Small intestine (tissue), 7 donors: Measurements from ENCODE around the gene FOXJ3. TPM values are rescaled to one million over a fixed set of nuclear protein-coding genes. Genes with fewer than 3 reads are reported as not detected.

Experiments used
- DNase-seq, 2 donors: peaks; one replicate each; pipeline versions ENCODE4 v3.0.0 to v3.0.0-alpha.2; 2013
- FAIRE-seq: peaks from 2 replicates; lab custom pipeline; 2012; peaks lifted over from hg19 to GRCh38; lab: Jason Lieb, UNC
- H3K27ac ChIP-seq, 3 donors: one replicate each; pipeline ENCODE4 v1.5.1; 2013; ENCODE audit warnings: low read length in 2 of 3, mild to moderate bottlenecking in 2 of 3, control low read depth in 1 of 3, inconsistent platforms in 1 of 3, low read depth in 1 of 3, moderate library complexity in 1 of 3
- H3K27me3 ChIP-seq, 3 donors: one replicate each; pipeline ENCODE4 v1.6.1; 2013; ENCODE audit warnings: low read length in 3 of 3, inconsistent platforms in 1 of 3; ENCODE audit not compliant: control insufficient read depth in 3 of 3, insufficient read depth in 3 of 3
- H3K36me3 ChIP-seq, 3 donors: one replicate each; pipeline ENCODE4 v1.6.1; 2013; ENCODE audit warnings: low read length in 3 of 3, inconsistent platforms in 1 of 3, low read depth in 1 of 3, mild to moderate bottlenecking in 1 of 3, moderate library complexity in 1 of 3; ENCODE audit not compliant: control insufficient read depth in 3 of 3, insufficient read depth in 2 of 3
- H3K4me1 ChIP-seq, 3 donors: one replicate each; pipeline ENCODE4 v1.6.1; 2013; ENCODE audit warnings: low read length in 2 of 3, inconsistent platforms in 1 of 3, low read depth in 1 of 3, mild to moderate bottlenecking in 1 of 3, moderate library complexity in 1 of 3; ENCODE audit not compliant: control insufficient read depth in 3 of 3, insufficient read depth in 2 of 3
- H3K4me3 ChIP-seq, 3 donors: one replicate each; pipeline ENCODE4 v1.5.1; 2013; ENCODE audit warnings: low read length in 3 of 3, control low read depth in 1 of 3, inconsistent platforms in 1 of 3, low read depth in 1 of 3, mild to moderate bottlenecking in 1 of 3, moderate library complexity in 1 of 3
- H3K9me3 ChIP-seq, 2 donors: one replicate each; pipeline ENCODE4 v1.6.1; 2013; ENCODE audit warnings: low read depth in 1 of 2, low read length in 1 of 2; ENCODE audit not compliant: control insufficient read depth in 2 of 2, insufficient read depth in 1 of 2
- WGBS, 3 donors: extraction: QIAGEN DNeasy Blood & Tissue Kit; methylation state at CpG; one replicate each; pipeline ENCODE4 v1.1.7; 2013; 5-methylcytosine and 5-hydroxymethylcytosine counted together
- polyA plus RNA-seq, 4 donors: library from polyadenylated mRNA; stranded (reverse) in 3 of 4; unstranded in 1 of 4; fragments of 200-250 nt in 3 of 4; fragments of 120-200 nt in 1 of 4; gene quantifications; one replicate each; pipeline versions ENCODE4 v1.2.1 to v1.2.3, GENCODE V29; 2013
- donor health status: healthy with polysubstance abuse.
- donor health status: control.
- donor health status: control.
- donor health status: Bipolar disorder and iron deficiency.
- donor health status: healthy.

Gene FOXJ3
- polyA plus RNA-seq, 4 donors: 13.9 to 38.3 (median 15.1) TPM

DNA sequence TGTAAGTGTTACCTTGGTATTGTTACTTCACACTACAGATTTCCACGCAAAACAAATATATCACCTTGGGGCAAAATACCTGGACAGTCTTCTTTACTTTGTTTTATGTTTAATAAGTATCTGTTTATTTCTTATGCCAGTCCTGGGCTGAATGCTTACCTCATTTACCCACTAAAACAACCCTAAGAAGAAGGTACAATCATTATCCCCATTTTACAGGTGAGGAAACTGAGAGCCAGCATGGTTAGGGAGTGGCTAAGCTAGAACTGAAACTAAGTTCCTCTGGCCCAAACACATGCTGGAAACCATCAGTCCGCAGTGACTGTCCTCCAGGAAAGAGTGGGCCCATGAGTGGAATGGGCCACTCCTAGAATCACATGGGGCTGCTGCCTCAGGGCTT lies 194.8 kb downstream of the FOXJ3 start:
- H3K36me3 ChIP-seq: no peaks in the 10 kb centered on the region
- FAIRE-seq: no peak
- H3K4me1 ChIP-seq: no peaks in the 10 kb centered on the region
- DNase-seq: no peak
- peaks cover 2 to 29% (median 4%) of the 10 kb centered on the region in 3 donors for H3K27me3 ChIP-seq
- 90 to 93% (median 92%) methylated on average over 2 of the region's 2 CpGs for WGBS, 3 donors
- no peak overlapping the region for H3K4me3 ChIP-seq
- H3K9me3 ChIP-seq: no peaks in the 10 kb centered on the region
- no peak overlapping the region for H3K27ac ChIP-seq

DNA sequence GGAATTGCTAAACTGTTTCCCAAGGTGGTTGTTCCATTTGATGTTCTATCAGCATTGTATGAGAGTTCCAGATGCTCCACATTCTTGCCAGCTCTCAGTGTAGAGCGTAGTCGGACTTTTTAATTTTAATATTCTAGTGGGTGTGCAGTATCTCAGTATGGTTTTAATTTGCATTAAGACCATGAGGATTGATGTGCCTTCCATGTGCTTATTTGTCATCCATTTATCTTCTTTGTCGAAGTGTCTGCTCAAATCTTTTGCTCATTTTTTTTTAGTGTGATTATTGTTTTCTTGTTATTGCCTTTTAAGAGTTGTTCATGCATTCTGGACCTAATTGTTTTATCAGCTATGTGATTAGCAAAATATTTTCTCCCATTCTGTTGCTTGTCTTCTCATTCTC lies 195.6 kb downstream of the FOXJ3 start:
- H3K9me3 ChIP-seq: no peaks in the 10 kb centered on the region
- DNase-seq (no peak), FAIRE-seq (no peak)
- peaks cover 2 to 27% (median 4%) of the 10 kb centered on the region in 3 donors for H3K27me3 ChIP-seq
- WGBS, 3 donors: 90 to 93% (median 91%) methylated on average over 3 of the region's 3 CpGs
- no peak overlapping the region for H3K27ac ChIP-seq
- no peak overlapping the region for H3K4me3 ChIP-seq
- H3K4me1 ChIP-seq: no peaks in the 10 kb centered on the region
- H3K36me3 ChIP-seq: no peaks in the 10 kb centered on the region

DNA sequence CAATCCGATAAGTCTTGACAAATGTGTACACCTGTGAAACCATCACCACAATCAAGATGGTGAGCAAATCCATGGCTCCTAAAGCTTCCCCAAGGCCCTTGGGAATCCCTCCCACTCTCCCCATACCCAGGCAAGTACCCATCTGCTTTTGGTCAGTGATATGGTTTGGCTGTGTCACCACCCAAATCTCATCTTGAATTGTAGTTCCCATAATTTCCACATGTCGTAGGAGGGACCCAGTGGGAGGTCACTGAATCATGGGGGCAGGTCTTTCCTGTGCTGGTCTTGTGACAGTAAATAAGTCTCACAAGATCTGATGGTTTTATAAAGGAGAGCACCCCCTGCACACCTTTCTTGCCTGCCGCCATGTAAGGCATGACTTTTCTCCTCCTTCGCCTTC lies 196.4 kb downstream of the FOXJ3 start:
- H3K27me3 ChIP-seq: peaks cover 2 to 24% (median 4%) of the 10 kb centered on the region in 3 donors
- H3K27ac ChIP-seq: no peak overlapping the region
- H3K9me3 ChIP-seq: no peaks in the 10 kb centered on the region
- DNase-seq (no peak), FAIRE-seq (no peak)
- H3K4me3 ChIP-seq: no peak overlapping the region
- WGBS, 3 donors: 90 to 91% (median 91%) methylated on average over 4 of the region's 4 CpGs
- no peaks in the 10 kb centered on the region for H3K4me1 ChIP-seq
- no peaks in the 10 kb centered on the region for H3K36me3 ChIP-seq

DNA sequence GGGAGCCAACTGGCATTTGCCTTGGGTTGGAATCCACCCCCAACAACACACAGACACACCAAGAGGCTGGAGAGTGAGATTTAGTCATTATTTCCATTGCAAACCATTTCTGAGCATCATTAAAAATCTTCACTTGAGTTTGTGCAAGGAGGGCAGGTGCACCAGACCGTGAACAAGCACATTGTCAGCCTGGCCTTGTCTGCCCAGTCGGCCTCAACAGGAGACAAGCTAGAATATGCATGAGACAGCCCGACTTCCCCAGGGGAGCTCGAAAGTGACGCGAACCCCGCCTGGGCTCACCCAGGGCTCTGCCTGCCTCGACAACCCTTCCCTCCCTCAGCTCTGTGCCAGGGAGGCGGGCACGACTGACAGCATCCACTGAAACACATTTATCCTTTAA lies 197.3 kb downstream of the FOXJ3 start:
- H3K9me3 ChIP-seq: no peaks in the 10 kb centered on the region
- H3K27me3 ChIP-seq: peaks cover 2 to 22% (median 4%) of the 10 kb centered on the region in 3 donors
- 81 to 84% (median 83%) methylated on average over 10 of the region's 10 CpGs for WGBS, 3 donors
- H3K4me3 ChIP-seq: no peak overlapping the region
- H3K36me3 ChIP-seq: no peaks in the 10 kb centered on the region
- no peaks in the 10 kb centered on the region for H3K4me1 ChIP-seq
- no peak for FAIRE-seq
- no peak for DNase-seq
- H3K27ac ChIP-seq: no peak overlapping the region

DNA sequence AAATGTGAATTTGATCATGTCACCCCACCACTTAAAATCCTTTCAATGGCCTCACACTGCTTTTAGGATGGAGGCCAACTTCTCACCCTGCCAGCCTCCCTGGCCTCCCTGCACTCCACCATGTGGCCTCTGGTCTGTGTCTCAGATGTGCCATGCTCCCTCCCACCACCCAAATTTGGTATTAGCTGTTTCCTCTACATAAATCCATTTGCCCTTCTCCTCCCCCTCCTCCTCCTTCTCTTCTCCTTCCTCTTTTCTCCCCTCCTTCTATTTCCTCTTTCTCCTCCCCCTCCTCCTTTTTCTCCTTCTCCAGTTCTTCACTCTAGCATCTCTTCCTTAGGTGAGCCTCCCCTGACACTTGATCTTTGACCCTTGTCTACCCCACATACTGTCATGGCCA lies 198.6 kb downstream of the FOXJ3 start:
- no peaks in the 10 kb centered on the region for H3K9me3 ChIP-seq
- no peak overlapping the region for H3K27ac ChIP-seq
- H3K4me3 ChIP-seq: no peak overlapping the region
- peaks cover 0 to 15% (median 2%) of the 10 kb centered on the region in 3 donors for H3K27me3 ChIP-seq
- H3K4me1 ChIP-seq: no peaks in the 10 kb centered on the region
- FAIRE-seq (no peak), DNase-seq (no peak)
- H3K36me3 ChIP-seq: no peaks in the 10 kb centered on the region

DNA sequence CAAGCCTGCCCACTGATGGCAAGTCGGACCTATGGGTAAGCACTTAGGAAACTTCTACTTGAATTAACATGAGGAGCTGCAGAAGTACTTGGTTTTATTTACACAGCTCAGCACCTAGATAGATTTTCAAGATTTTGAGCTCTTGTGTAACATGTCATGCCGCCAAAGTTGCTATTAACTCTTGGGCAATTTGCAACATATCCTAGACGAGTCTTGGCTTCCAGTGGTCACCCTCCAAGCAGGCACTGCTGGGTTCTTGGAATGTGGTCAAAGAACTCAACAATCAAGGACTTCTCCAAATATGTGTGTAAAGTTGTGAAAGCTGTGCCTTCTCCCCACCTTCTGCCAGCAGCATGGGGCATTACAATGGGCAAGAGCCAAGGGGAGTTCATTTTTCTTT lies 199.6 kb downstream of the FOXJ3 start:
- Histone ChIP-seq H3K4me3 (no peak overlapping the region), H3K27me3 (peaks cover 0 to 14% (median 2%) of the 10 kb centered on the region in 3 donors), H3K9me3 (no peaks in the 10 kb centered on the region), H3K4me1 (no peaks in the 10 kb centered on the region), H3K27ac (no peak overlapping the region), H3K36me3 (no peaks in the 10 kb centered on the region)
- DNase-seq: no peak
- no peak for FAIRE-seq
- 47 to 69% (median 60%) methylated on average over 3 of the region's 3 CpGs for WGBS, 3 donors

DNA sequence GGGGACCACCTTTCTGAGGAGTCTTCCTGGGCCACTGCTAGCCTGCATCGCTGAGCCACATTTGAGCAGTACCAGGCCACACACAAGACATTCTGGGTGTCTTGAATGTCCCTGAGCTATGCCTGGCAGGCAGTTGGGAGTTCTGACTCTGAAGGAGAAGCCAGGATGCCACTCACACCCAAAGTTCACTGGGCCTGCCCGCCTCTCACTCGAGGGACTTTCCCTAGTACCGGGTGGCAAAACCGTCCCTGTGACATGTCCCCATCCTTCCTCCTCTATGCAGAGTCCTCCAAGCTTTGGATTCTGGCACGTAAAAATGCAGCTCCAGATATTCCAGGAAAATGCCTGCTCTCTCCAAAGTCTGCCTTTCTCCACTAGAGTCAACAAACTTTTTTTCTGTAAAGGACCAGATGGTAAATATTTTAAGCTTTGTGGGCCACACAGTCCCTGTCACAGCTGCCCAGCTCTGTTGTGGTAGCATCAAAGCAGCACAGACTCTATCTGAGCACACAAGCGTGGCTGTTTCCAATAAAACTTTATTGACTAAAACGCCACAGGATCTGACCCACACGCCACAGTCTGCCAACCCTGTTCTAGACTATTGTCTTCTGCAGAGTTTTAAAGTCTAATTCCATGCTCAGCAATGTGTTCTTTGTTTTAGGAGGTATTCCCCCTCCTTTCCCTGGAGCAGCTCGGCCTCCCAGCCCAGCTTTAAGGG lies 201.1 kb downstream of the FOXJ3 start:
- Histone ChIP-seq H3K36me3 (no peaks in the 10 kb centered on the region), H3K27me3 (peaks cover 0 to 12% (median 2%) of the 10 kb centered on the region in 3 donors), H3K4me3 (no peak overlapping the region), H3K4me1 (no peaks in the 10 kb centered on the region), H3K9me3 (no peaks in the 10 kb centered on the region), H3K27ac (no peak overlapping the region)
- 79 to 82% (median 80%) methylated on average over 10 of the region's 10 CpGs for whole genome bisulfite sequencing, 3 donors
- FAIRE-seq (no peak), DNase-seq (no peak)

DNA sequence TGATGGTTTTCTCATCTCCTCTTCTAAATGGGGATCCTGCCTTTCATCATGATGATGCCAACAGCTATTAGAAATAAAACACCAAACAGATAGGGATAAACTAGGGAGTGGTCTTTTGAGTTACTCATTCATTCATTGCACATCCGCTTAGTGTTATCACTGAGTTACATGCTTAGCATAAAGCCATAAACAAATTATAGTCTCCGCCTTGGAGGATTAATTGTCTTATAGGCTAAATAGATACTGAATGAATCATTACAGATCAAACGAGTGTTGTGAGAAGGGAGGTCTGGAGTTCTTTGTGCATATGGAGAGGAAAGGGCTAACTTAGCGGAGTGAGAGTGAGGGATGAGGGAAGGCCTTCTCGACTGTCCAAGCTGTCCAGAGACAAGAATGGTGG lies 201.6 kb downstream of the FOXJ3 start:
- Histone ChIP-seq H3K27ac (no peak overlapping the region), H3K9me3 (no peaks in the 10 kb centered on the region), H3K4me1 (no peaks in the 10 kb centered on the region), H3K4me3 (no peak overlapping the region), H3K36me3 (no peaks in the 10 kb centered on the region), H3K27me3 (peaks cover 0 to 14% (median 2%) of the 10 kb centered on the region in 3 donors)
- no peak for FAIRE-seq
- no peak for DNase-seq
- WGBS, 3 donors: 41 to 66% (median 50%) methylated on average over 5 of the region's 5 CpGs
